ENCODE results near the gene ADGRF5.

The ADGRF5 gene

DNA sequence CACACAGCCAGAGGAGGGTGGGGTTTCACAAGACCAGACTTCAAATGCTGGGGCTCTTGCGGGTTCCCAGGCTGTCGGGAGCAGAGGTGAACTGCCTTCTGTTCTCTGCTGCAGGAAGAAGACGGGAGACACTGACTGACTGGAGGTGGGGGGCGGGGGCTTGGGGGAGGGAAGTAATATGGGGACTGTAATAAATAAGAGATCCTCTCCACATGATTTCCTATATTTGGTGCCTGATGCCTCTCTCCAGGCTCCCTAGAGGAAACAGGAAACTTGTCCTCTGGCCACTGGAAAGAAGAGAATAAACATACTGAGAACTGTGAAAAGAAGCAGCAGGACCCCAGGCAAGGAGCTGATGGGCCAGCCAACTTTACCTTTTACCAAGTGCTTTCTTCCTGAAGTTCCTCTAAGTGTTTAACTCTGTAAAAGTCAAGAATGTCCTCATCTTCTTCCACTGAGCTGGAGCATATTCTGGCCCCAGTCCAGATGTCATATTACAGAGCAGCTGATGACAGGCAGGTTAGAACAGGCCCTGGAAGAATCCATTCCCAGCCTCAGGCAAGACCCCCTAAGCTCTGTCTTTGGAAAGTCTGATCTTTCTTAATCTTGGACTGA is 33.2 kb upstream of the ADGRF5 start:
- H3K27ac ChIP-seq (ENCODE audit: extremely low read depth, low read depth, low read length): no peak overlapping the region
- POLR2A ChIA-PET: interaction anchor here (1.1 kb wide), 1 partner anchor 9 kb away, joined by 3 read pairs; no protein-coding TSS in a partner anchor
- H3K9me3 ChIP-seq (ENCODE audit: control insufficient read depth, insufficient read depth, low read depth, low read length): no peaks in the 10 kb centered on the region
- no peak for TF ChIP-seq IKZF3 (tag by site-specific recombination; IDR thresholded peaks at IDR 0.05)
- 0 out of 2 replicates have a peak, but pooled peaks have one; percentile 39 for TF ChIP-seq ZNF660 (tag by site-specific recombination; IDR thresholded peaks at IDR 0.05)
- TF ChIP-seq ZBTB44 (tag by site-specific recombination; IDR thresholded peaks at IDR 0.05): 0 out of 2 replicates have a peak, but pooled peaks have one; percentile 29
- peak; percentile 93 for TF ChIP-seq PRDM10 (tag by site-specific recombination; IDR thresholded peaks at IDR 0.05)
- no peak for TF ChIP-seq ZNF830 (tag by site-specific recombination; IDR thresholded peaks at IDR 0.05; ENCODE audit: low read depth)
- TF ChIP-seq, protein P1, sequence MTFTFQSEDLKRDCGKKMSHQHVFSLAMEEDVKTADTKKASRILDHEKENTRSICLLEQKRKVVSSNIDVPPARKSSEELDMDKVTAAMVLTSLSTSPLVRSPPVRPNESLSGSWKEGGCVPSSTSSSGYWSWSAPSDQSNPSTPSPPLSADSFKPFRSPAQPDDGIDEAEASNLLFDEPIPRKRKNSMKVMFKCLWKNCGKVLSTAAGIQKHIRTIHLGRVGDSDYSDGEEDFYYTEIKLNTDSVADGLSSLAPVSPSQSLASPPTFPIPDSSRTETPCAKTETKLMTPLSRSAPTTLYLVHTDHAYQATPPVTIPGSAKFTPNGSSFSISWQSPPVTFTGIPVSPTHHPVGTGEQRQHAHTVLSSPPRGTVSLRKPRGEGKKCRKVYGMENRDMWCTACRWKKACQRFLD (tag by site-specific recombination; IDR thresholded peaks at IDR 0.05): no peak
- TF ChIP-seq ZIC2 (tag by site-specific recombination; IDR thresholded peaks at IDR 0.05): peak; percentile 31; the same call in 1 of the 2 replicates
- no peak for TF ChIP-seq ZNF274 (IDR thresholded peaks at IDR 0.05; ENCODE audit: low read length)
- TF ChIP-seq ZNF274 (tag by site-specific recombination; IDR thresholded peaks at IDR 0.05; ENCODE audit: borderline replicate concordance): no peak
- TF ChIP-seq REPIN1 (tag by site-specific recombination; IDR thresholded peaks at IDR 0.05; ENCODE audit: low read depth): no peak
- TF ChIP-seq KLF1 (tag by site-specific recombination; IDR thresholded peaks at IDR 0.05): no peak
- TF ChIP-seq, protein P2, sequence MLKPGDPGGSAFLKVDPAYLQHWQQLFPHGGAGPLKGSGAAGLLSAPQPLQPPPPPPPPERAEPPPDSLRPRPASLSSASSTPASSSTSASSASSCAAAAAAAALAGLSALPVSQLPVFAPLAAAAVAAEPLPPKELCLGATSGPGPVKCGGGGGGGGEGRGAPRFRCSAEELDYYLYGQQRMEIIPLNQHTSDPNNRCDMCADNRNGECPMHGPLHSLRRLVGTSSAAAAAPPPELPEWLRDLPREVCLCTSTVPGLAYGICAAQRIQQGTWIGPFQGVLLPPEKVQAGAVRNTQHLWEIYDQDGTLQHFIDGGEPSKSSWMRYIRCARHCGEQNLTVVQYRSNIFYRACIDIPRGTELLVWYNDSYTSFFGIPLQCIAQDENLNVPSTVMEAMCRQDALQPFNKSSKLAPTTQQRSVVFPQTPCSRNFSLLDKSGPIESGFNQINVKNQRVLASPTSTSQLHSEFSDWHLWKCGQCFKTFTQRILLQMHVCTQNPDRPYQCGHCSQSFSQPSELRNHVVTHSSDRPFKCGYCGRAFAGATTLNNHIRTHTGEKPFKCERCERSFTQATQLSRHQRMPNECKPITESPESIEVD (tag by site-specific recombination; IDR thresholded peaks at IDR 0.05): 0 out of 2 replicates have a peak, but pooled peaks have one; percentile 21
- TF ChIP-seq ZNF335 (tag by site-specific recombination; conservative IDR thresholded peaks at IDR 0.05): peak; percentile 37; the same call in 1 of the 2 replicates
- CTCF ChIA-PET: interaction anchor here (0.8 kb wide), 1 partner anchor 106 kb away, joined by 3 read pairs; no protein-coding TSS in a partner anchor
- peaks cover 10% of the 10 kb centered on the region; the same call in 1 of the 2 replicates for H3K4me1 ChIP-seq (ENCODE audit: control insufficient read depth, insufficient read depth, low read length)
- H3K36me3 ChIP-seq (ENCODE audit: control insufficient read depth in 2 of 2, insufficient read depth in 1 of 2, low read length in 2 of 2): no peaks in the 10 kb centered on the region
- no peak overlapping the region for H3K4me3 ChIP-seq (ENCODE audit: low read depth, low read length)

- ChIA-PET POLR2A (no interaction called here), CTCF (interaction anchor here (0.6 to 0.7 kb wide), 2 partner anchors 105 to 826 kb away, joined by 3 to 4 read pairs; no protein-coding TSS in a partner anchor)
- no peaks in the 10 kb centered on the region for H3K9me3 ChIP-seq (ENCODE audit: control insufficient read depth, insufficient read depth, low read depth, low read length)
- TF ChIP-seq ZNF112 (tag by site-specific recombination; IDR thresholded peaks at IDR 0.05): no peak
- TF ChIP-seq ZNF16 (tag by site-specific recombination; IDR thresholded peaks at IDR 0.05; ENCODE audit: low read depth): no peak
- TF ChIP-seq ZNF394 (tag by site-specific recombination; IDR thresholded peaks at IDR 0.05; ENCODE audit: borderline replicate concordance): no peak
- no peak for TF ChIP-seq ZNF404 (tag by site-specific recombination; IDR thresholded peaks at IDR 0.05)
- no peak for TF ChIP-seq GLI2 (tag by site-specific recombination; IDR thresholded peaks at IDR 0.05; ENCODE audit: borderline replicate concordance, low read depth)
- TF ChIP-seq ZNF670 (tag by site-specific recombination; IDR thresholded peaks at IDR 0.05; ENCODE audit: low read depth): no peak
- no peak for TF ChIP-seq ZNF138 (tag by site-specific recombination; IDR thresholded peaks at IDR 0.05; ENCODE audit: borderline replicate concordance)
- H3K4me3 ChIP-seq (ENCODE audit: low read depth, low read length): no peak overlapping the region
- H3K4me1 ChIP-seq (ENCODE audit: control insufficient read depth, insufficient read depth, low read length): peaks cover 10% of the 10 kb centered on the region; the same call in 1 of the 2 replicates
- no peaks in the 10 kb centered on the region for H3K36me3 ChIP-seq (ENCODE audit: control insufficient read depth in 2 of 2, insufficient read depth in 1 of 2, low read length in 2 of 2)
- no peak overlapping the region for H3K27ac ChIP-seq (ENCODE audit: extremely low read depth, low read depth, low read length)
These were observed 32.2 kb upstream of the ADGRF5 start for GRCh38 chr6:46953921-46954320.

Measured in HEK293 (cell line).